ENCODE measurements around the gene KRTAP4-6.

DNA sequence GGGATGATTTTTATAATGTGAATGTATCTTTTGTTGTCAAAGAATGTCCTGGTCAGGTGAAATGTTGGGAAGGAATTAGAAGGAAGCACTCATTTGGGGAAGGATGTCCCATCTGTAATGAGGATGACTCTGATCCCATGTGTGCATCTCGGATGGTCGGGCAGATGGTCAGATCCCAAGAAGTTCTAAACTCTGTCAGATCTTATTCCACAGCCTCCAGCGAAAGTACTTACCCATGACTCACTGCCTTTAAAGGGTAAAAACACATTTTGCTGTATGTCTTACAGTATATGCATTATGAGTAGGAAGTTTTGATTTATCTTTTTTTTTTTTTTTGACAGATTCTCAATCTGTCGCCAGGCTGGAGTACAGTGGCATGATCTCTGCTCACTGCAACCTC lies 21.6 kb downstream of the KRTAP4-6 start:
- no peak for TF ChIP-seq POLR2A (IDR thresholded peaks at IDR 0.05)
- TF ChIP-seq, protein P1, sequence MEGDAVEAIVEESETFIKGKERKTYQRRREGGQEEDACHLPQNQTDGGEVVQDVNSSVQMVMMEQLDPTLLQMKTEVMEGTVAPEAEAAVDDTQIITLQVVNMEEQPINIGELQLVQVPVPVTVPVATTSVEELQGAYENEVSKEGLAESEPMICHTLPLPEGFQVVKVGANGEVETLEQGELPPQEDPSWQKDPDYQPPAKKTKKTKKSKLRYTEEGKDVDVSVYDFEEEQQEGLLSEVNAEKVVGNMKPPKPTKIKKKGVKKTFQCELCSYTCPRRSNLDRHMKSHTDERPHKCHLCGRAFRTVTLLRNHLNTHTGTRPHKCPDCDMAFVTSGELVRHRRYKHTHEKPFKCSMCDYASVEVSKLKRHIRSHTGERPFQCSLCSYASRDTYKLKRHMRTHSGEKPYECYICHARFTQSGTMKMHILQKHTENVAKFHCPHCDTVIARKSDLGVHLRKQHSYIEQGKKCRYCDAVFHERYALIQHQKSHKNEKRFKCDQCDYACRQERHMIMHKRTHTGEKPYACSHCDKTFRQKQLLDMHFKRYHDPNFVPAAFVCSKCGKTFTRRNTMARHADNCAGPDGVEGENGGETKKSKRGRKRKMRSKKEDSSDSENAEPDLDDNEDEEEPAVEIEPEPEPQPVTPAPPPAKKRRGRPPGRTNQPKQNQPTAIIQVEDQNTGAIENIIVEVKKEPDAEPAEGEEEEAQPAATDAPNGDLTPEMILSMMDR (IDR thresholded peaks at IDR 0.05), result no peak

All from upper lobe of left lung (tissue), 4 donors.